C4-2B (cell line): ENCODE results near the gene LDB2.

Experiments used
- CTCF ChIP-seq: fragments of 450-650 bp; conservative IDR thresholded peaks from 2 replicates; pipeline ENCODE4 v1.5.1; 2017; ENCODE audit warnings: mild to moderate bottlenecking
- ZFX ChIP-seq: fragments of 450-650 bp; IDR thresholded peaks from 2 replicates; pipeline ENCODE4 v1.6.1; 2017

DNA sequence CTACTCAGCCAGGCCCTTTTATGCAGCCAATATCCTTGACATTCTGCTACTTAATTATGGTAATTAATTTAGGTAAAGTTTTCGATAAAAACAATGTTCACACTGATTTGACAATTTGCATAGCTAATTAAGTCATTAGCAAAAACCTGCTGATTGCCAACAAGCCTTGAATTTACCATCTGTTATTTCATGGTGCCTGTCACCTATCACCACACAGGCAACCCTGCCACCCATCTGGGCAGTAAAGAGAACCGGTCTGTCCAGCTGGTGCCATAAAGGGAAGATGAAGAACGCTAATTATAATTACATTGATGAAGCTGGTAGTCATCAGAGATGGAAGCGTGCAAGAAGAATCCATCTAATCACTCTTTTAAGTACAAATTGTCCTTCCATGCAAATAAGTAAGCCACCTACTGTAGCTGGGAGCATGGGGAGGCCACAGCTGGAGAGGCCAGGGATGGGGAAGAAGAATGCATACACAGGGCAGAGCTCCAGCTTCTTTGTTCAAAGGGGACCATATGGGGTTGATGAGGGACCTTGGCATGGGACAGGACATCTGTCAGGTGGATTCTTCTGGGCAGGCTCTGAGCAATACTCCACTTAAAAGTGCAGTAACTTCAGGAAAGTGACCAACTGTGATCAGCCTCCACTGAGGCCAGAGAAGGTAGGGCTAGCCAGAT, 394.9 kb downstream of the LDB2 start:
- no peak for TF ChIP-seq CTCF
- TF ChIP-seq ZFX: no peak
